Testis (tissue), 2 donors: ENCODE measurements around the gene MYO15A.

Experiments used
- POLR2A ChIP-seq: fragments of 450-650 bp; IDR thresholded peaks from one replicate; pipeline ENCODE4 v1.6.1; 2017; ENCODE audit warnings: antibody characterized with exemption, mild to moderate bottlenecking, moderate library complexity
- TF ChIP-seq, protein P1 (sequence below), 3 experiments: fragments of 450-650 bp in 2 of 3; fragments of 200-600 bp in 1 of 3; sonication (generic) in 1 of 3; IDR thresholded peaks; one replicate each; pipeline ENCODE4 v1.5.1; 2016 to 2019; ENCODE audit warnings: antibody characterized with exemption in 3 of 3, mild to moderate bottlenecking in 2 of 3, moderate library complexity in 1 of 3

DNA sequence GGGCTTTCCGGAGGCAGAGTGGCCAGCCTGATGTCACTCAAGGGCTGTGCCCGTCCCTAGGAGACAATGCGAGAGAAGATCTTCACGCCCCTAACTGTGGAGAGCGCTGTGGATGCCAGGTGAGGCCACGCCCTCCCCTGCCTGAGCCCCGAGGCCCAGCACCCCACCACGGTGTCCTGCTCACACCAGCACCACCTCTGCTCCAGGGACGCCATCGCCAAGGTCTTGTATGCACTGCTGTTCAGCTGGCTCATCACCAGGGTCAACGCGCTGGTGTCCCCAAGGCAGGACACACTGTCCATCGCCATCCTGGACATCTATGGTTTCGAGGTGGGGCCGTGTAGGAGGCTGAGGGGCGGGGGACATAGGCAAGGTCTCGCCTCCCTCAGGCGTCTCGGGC, 27.8 kb downstream of the MYO15A start:
- TF ChIP-seq, protein P1, sequence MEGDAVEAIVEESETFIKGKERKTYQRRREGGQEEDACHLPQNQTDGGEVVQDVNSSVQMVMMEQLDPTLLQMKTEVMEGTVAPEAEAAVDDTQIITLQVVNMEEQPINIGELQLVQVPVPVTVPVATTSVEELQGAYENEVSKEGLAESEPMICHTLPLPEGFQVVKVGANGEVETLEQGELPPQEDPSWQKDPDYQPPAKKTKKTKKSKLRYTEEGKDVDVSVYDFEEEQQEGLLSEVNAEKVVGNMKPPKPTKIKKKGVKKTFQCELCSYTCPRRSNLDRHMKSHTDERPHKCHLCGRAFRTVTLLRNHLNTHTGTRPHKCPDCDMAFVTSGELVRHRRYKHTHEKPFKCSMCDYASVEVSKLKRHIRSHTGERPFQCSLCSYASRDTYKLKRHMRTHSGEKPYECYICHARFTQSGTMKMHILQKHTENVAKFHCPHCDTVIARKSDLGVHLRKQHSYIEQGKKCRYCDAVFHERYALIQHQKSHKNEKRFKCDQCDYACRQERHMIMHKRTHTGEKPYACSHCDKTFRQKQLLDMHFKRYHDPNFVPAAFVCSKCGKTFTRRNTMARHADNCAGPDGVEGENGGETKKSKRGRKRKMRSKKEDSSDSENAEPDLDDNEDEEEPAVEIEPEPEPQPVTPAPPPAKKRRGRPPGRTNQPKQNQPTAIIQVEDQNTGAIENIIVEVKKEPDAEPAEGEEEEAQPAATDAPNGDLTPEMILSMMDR (IDR thresholded peaks at IDR 0.05), result no peak
- TF ChIP-seq POLR2A, result no peak
